Measurements from ENCODE around the gene CD248. TPM values are rescaled to one million over a fixed set of nuclear protein-coding genes. Genes with fewer than 3 reads are reported as not detected.

Gene CD248
- total RNA-seq, 1 experiment from 2014 or later: 2.6 TPM

GRCh38 chr11:66267379-66268243 is 49.2 kb downstream of the CD248 start (continued):
- no peak for TF ChIP-seq SMAD3 (CRISPR knock-in tag; IDR thresholded peaks at IDR 0.05; ENCODE audit: borderline replicate concordance)
- TF ChIP-seq AFF4 (CRISPR knock-in tag; IDR thresholded peaks at IDR 0.05; ENCODE audit: borderline replicate concordance): no peak
- no peak for TF ChIP-seq ZSCAN18 (CRISPR knock-in tag; IDR thresholded peaks at IDR 0.05)
- no peak for TF ChIP-seq FOXJ3 (CRISPR knock-in tag; IDR thresholded peaks at IDR 0.05; ENCODE audit: borderline replicate concordance)
- TF ChIP-seq ATF1 (CRISPR knock-in tag; IDR thresholded peaks at IDR 0.05): no peak
- 0 out of 2 replicates have a peak, but pooled peaks have one; percentile 74 for TF ChIP-seq PRRX2 (CRISPR knock-in tag; IDR thresholded peaks at IDR 0.05)
- no peak for TF ChIP-seq ELF4 (CRISPR knock-in tag; IDR thresholded peaks at IDR 0.05; ENCODE audit: low read depth)
- no peak for TF ChIP-seq IRF1 (CRISPR knock-in tag; IDR thresholded peaks at IDR 0.05)
- no peak for TF ChIP-seq CBFB (CRISPR knock-in tag; IDR thresholded peaks at IDR 0.05; ENCODE audit: low read depth)
- TF ChIP-seq E2F1 (CRISPR knock-in tag; IDR thresholded peaks at IDR 0.05): no peak
- no peak for TF ChIP-seq TEAD1 (CRISPR knock-in tag; IDR thresholded peaks at IDR 0.05)
- TF ChIP-seq HMGA2 (CRISPR knock-in tag; IDR thresholded peaks at IDR 0.05): no peak
- TF ChIP-seq CDX4 (CRISPR knock-in tag; IDR thresholded peaks at IDR 0.05; ENCODE audit: borderline replicate concordance): no peak
- TF ChIP-seq ZBTB43 (CRISPR knock-in tag; IDR thresholded peaks at IDR 0.05): 0 out of 2 replicates have a peak, but pooled peaks have one; percentile 46
- 0 out of 2 replicates have a peak, but pooled peaks have one; percentile 37 for TF ChIP-seq HMGXB4 (CRISPR knock-in tag; IDR thresholded peaks at IDR 0.05)
- TF ChIP-seq USF2 (CRISPR knock-in tag; IDR thresholded peaks at IDR 0.05): no peak
- no peak for TF ChIP-seq E2F5 (CRISPR knock-in tag; IDR thresholded peaks at IDR 0.05)
- no peak for TF ChIP-seq SOX15 (CRISPR knock-in tag; IDR thresholded peaks at IDR 0.05)
